ENCODE results near the gene NUDT14.

The NUDT14 gene

DNA sequence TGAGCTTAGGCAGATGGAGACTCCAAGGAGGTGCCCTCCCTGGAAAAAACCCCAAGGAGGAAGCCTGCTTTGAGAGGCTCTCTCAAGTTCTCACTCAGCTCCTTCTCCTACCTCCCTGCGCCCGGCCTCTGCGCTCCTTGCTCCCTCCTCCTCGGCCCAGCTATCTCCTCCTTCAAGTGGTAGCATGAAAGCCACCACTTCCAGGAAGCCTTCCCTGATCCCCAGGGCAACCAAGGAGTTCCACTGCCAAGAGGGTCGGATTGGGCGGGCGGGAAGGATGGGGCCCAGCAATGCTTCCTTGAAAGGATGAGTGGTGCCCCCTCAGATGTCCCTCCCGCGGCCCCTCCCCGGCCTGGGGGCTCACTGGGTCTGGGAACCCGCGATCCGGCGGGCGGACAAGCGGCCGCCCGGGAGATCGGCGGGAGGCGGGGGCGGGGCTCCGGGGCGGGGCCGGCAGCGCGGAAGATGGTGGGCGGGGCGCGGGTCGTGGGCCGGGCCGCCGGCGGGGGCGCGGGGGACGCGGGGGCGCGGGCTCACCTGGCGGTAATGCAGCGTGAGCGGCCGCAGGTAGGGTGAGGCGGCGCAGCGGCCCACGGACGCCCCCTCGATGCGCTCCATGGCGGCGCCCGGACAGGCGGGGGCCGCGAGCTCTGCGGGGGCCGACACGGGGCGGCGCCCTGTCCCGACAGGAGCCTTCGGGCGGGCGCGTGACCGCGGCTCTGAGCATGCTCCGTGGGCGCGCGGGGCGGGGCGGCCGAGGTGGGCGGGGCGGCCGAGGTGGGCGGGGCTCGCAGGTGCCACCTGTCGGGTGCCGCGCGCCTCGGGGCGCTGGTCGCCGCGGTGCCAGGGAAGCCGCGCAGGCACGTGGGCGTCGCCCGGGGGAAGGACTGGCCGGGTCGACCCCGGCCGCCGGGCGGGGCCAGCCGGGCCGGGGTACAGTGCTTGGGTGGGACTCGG, at the start of gene NUDT14:
NUDT14 (minus strand) TSS at position 721 of the 957 bp plus-strand sequence; CDS start at position 618, 103 bp downstream.
- DNase-seq (ENCODE audit: low read depth) = peak; percentile 17

DNA sequence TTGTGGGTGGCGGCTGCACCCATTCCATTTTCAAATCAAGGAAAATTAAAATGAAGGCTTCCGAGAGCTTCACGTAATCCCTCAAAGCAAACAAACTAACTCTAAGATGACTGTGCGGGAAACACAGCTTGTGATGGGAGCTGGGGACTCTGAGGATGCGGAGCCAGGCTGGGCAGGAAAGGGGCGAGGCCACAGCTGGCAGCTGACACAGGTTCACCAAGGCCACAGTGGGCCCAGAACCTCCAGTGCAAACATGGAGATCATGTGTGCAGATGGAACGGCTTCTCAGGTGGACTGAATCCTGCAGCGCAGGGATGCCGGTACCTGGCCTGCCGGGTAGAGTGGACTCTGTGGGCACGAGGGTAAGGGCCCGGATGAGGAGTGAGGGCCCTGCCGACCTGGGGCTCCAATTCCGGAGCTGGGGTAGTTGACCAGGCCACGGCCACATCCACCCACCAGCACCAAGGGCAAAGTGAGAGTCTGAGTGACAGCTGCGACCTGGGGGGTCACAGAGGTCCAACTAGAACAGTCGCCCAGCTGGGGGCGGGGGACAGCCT, 48.1 kb upstream of the NUDT14 start:
- DNase-seq (ENCODE audit: low read depth) = no peak

DNA sequence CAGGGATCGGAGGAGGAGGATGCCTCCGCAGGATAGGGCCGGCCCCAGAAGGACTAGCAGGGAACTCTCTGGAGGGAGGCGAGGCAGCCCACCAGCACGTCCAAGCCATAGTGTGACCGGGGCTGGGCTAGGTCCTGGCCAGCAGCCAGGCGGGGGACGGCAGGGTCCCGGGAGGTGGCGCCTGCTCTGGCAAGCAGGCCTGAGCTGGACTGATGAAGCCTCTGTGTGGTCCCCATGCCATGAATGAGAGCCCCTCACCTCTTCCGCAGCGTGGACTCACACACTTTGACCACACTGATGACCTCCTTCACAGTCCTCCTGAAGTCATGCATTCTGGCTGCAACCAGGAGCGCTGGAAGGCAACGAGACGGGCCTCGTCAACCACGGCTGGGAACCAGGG, 47.5 kb upstream of the NUDT14 start:
- no peak for DNase-seq (ENCODE audit: low read depth)

DNA sequence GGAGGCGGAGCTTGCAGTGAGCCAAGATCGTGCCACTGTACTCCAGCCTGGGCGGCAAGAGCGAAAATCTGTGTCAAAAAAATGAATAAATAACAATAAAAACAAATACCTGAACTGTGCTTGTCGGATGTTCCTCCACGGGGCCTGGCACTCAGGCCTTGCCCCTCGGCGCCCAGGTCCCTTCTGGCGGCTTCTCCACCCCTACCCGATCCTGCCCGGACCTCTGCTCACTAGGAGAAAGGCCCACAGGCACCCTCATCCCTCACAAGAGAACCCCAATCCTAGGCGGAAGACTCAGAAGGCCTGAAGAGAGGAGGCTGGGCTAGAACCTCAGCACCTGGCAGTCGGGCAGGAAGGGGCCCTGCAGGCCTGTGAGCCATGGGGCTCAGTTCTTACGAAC, 46.2 kb upstream of the NUDT14 start:
- DNase-seq (ENCODE audit: low read depth) = no peak

DNA sequence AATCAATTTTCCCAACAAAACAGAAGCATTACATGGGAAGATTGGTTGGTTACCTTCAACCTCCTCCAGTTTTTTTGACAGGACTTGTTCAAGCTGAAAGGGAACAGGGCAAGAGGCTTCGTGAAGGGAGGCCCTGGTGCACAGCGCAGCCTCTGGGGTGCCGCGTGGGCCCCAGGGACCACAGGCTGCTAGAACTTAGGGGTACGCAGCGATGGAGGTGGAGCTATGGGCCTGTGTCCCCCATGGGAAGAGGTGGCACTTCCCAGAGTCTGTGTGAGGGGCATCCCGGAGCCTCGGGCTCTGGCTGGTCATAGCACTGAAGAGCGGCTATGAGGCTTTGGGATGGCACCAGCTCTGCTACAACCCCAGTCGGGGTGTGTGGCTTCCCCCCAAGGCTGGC, 45.1 kb upstream of the NUDT14 start:
- DNase-seq (ENCODE audit: low read depth) = no peak

DNA sequence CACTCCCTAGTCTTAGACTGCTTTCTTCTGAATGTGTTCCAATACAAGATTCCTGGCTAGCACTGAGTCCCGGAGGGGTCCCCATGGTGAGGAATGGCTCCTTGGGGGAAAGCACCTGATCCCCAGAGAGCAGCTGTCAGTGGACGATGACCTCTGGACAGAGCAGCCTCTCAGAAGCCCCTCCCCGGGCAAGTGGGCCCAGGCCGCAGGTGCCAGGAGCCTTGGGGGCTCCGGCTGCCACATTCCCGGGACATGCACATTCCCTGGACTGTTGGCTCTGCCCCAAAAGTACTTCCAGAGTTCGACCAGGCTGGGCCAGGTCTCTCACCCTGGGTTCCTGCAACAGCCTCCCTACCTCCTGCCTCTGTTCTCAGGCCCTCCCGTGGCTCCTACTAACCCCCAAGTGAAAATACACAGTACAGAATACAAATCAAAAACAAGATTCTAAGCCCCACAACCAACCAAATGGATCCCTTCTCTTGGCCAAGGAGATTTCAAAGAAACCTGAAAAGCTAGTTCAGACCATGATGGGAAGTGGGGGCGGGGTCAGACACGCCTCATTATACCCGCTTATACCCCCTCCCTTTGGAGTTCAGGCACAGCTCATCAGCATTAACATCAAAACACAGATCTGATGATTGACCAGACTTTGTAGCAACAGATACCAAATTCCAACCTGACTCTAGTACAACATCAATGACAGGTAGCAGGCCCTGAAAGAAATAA, 43.9 kb upstream of the NUDT14 start:
- no peak for DNase-seq (ENCODE audit: low read depth)

DNA sequence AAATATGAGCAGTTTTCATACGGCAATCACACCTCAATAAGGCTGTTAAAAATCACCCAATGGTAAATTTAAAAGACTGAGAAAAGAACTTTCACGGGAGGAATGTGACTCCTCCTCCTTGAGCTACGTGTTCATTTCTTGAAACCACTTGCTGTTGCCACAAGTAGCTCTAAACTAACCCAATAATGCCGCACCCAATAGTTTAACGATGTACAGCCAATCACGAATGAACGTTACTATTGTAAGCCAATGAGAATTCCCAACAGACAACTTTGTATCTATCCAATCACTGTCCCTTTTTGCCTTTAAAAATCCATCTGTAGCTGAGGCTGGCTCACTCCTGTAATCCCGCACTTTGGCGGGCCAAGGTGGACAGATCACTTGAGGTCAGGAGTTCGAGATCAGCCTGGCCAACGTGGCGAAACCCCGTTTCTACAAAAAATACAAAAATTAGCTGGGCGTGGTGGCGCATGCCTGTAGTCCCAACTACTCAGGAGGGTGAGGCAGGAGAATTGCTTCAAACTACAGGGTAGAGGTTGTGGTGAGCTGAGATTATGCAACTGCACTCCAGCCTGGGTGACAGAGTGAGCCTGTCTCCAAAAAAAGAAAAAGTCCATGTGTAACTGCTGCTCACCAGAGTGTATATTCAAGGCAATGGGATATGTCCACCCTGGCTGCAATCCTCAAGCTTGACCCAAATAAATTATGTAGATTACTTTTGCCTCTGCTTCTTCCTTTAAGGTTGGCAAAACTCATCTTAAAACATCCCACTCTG, 42.8 kb upstream of the NUDT14 start:
- no peak for DNase-seq (ENCODE audit: low read depth)

DNA sequence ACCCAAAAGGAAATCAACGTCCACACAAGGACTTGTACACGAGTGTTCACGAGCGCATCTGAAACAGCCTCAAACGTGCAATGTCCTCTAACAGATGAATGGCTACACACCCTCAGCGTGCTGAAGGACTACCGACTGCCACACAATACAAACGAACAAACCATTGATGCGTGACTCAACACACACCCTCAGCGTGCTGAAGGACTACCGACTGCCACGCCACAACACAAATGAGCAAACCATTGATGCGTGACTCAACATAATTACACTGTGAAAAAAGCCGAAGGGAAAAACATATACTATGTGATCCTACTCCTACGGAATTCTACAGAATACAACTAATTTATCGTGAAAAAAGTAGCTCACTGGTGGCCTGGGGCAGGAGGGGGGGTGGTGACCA, 42.1 kb upstream of the NUDT14 start:
- DNase-seq (ENCODE audit: low read depth) = no peak

DNA sequence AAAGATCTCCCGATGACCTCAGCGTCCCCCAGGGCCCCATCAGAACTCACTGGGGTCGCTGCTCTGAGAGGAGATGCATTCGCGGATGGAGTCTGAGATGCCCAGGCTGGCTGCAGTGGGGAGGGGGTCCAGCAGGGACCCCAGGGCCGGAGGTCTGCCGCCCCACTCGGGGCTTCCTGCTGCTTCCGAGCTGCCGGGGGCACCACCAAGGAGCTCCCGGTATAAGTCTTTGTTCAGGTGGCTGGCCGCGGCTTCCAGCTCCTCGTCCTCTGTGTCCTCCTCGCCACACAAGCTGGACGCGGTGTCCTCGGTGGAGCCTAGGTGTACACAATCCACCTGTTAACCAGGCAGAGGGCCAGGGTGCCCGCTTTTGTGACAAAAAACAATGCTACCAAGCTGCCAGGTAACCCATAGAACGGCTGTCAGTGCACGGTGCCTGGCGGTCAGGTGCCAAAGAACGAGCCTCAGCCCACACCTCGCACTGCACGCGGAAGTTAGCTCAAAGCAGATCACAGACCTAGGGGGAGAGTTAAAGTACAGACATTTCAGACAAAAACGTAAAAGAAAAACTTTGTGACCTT, 40.6 kb upstream of the NUDT14 start:
- no peak for DNase-seq (ENCODE audit: low read depth)

DNA sequence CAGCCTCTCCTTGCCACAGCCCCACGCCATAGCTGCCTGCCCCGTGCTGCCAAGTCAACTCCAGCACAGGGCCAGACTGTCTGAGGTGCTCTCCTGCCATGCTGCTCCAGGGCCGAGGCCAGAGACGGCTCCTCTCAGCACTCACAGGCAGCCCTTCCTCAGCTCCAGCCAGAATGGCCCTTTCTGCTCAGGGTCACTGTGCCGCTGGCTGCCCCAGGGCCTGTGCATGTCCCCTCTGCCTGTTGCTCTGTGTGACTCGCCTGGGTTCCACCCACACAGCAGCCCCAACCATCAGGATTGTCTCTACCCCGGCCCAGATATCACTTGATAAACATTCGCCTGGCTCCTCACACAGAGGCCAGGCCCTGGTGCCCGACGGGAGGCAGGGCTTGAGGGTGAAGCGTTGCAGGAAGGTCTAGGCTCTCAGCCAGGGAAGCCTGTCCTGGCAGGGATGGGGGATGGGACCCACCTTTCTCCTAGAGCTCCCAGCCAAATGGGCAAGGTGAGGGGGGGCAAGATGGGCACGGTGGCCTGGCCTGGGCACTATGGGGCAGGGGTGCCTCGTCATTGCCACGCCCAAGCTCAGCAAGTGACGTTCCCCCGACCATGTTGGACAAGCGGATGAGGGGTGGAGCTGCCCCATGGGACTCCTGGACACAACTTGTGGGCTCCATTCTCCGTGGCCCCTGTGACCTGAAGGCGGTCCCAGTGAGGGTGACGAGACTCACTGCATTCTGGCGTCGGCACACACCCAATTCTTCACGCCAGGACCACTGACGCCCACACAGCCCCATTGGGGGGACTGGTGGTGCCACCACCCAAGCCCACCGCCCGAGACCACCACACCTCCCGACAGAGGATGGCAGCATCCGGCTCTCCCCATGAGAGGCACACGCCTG, 39.8 kb upstream of the NUDT14 start:
- DNase-seq (ENCODE audit: low read depth) = no peak

DNA sequence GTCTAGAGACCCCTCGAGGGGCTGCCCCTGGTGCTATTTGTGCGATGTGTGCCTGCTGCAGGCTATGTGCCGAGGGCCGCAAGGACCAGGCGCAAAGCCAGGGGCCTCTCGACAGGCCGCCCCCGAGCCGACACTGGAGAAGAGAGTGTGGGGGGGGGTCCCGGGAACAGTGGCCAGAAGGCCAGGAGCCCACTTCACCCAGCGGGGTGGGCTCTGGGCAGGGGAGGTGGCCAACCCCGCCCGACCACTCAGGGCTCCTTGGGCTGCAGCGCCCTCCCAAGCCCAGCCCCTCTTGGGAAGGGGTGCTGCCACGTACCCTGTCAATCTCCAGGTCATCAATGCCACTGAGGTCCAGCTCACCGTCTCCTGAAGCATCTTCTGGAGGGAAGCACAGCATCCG, 38.6 kb upstream of the NUDT14 start:
- no peak for DNase-seq (ENCODE audit: low read depth)

DNA sequence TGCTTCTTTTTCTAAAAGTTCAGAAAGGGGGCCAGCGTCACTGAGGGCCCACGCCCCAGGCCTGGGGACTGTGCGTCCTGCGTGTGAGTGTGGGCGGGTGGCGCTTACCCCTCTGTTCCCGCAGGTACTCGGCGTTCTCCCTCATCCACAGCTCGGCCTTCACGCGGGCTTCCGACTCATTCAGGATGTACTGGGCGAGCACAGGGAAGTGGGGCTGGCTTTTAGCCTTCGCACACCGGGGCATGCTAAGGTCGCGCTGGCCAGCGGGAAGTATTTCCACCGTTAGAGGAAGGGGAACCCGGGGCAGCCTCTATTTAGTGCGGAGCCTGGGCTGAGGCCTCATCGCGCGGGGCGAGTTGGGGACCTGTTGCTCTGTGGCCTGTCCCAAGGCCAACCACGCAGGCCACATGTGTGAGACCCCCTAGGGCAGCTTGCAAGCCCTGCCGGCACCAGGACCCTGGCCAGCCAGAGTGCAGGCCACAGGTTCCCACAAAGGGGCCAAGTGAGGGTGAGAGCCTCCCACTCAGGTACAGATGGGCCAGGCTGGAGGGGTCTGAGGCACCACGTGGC, 38.0 kb upstream of the NUDT14 start:
- no peak for DNase-seq (ENCODE audit: low read depth)

DNA sequence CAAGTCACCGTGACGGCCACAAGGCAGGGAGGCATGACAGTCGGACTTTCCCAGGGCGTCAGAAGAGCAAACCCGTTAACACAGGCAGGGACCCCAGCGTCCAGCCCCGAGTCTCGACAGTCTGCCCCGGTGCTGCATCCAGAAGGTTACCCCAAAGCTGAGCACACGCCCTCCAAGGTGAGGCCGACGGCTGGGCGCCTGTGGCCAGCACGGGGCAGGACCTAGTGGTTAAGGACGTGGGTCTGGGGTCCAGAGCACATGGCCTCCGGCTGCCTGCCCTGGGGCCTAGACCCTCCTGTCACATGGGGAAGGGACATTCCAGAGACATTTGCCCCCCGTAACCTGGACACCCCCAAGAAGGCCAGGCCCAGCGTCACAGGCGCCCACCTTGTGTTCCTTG, 37.5 kb upstream of the NUDT14 start:
- no peak for DNase-seq (ENCODE audit: low read depth)

DNA sequence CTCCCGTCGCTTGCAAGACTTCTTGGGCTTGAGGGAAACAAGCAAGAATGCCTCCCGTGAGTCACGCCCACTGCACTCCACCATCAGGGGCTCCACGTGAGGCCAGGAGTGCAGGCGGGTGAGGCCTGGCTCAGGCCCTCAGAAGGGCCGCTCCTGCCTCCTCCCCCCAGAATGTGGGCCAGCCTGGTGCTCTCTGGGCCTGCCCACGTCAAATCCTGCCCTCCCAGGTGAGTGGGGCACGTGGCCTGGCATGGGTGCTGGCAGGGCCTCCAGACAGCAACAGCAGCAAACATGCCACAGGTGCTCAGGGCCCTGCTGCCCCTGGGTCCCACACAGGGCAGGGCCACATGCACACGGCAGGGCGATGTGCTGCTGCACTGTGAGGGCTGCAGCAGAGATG, 36.7 kb upstream of the NUDT14 start:
- DNase-seq (ENCODE audit: low read depth) = no peak

DNA sequence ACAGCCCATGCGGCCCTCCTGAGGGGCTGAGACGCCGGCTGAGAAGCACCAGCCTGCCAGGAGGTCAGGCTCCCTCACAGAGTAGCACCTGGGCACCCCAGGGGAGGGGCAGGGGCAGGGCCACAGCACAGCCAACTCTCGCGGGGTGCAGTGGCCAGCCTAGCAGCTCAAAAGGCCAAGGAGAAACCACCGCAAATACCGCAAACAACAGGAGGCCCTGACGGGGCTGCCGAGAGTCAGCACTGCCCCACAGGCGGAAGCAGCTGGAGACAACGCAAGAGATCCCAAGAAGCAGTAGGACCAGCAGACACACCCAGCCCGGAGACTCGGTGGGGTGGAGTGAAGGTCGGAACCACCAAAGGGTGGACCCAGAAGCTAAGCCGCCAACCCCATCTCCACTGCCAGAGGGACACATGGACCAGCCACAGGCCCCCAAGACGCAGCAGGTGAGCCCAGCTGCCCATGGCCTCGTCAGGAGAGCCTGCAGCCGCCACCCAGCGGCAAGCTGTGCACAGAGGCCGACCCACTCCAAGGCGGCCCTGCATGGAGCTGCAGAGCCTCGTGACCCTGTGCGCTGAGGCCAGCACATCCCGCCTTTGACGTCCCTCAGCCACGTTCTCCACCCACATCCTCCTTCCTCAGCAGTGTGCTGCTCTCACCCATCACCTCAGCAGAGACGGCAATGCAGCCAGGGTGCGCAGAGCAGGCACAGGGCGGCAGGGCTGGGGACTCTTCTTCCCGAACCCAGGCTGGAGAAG, 35.6 kb upstream of the NUDT14 start:
- no peak for DNase-seq (ENCODE audit: low read depth)

DNA sequence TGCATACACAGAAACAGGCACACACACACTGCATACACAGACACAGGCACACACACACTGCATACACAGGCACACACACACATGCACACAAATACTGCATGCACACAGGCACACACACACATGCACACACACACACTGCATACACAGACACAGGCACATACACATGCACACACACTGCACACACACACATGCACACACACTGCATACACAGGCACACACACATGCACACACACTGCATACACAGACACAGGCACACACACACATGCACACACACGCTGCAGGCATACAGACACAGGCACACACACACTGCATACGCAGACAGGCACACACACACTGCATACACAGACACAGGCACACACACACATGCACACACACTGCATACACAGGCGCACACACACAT, 34.5 kb upstream of the NUDT14 start:
- no peak for DNase-seq (ENCODE audit: low read depth)

DNA sequence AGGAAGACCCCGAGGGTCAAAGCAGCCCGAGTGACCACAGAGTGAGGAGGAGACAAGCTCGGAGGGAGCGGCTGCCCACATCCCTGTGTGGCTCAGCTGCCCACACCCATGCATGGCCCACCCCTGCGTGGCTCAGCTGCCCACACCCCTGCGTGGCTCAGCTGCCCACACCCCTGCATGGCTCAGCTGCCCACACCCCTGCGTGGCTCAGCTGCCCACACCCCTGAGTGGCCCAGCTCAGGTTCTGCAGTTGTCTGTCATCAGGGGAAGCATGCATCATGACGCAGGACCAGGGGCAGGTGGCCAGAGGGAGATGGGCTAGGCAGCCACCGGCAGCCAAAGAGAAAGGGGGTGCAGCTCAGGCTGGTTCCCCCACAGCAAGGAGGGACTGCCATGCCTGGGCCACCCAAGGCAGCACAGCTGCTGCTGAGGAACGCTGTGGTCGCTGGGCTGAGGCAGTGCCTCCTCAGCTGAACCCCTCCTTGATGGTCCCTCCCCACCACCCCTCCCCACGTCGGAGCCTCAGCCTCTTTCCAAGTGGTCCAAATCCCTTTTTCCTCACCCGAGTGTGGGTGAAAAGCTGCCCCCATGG, 33.3 kb upstream of the NUDT14 start:
- no peak for DNase-seq (ENCODE audit: low read depth)

DNA sequence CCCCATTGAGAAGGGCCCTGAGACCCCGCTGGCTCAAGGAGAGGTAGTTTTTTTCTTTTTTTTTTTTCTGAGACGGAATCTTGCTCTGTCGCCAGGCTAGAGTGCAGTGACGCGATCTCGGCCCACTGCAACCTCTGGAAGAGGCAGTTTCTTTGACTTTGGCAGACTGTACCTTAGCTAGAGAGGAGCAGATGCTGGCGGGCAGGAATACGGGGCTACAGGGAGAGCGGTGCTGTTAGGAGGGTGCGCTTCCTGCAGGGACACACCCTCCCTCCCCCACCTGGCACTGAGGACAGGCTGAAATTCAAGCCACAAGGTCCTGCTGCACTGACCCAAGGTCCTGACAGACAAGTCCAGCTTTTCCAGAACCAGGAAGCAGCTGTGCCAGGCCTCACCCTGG, 32.2 kb upstream of the NUDT14 start:
- DNase-seq (ENCODE audit: low read depth) = no peak

Data from stromal cell of bone marrow (primary cell).